ENCODE results near the gene UBXN1. TPM values are rescaled to one million over a fixed set of nuclear protein-coding genes. Genes with fewer than 3 reads are reported as not detected.
A peak's percentile ranks its signal among the peaks of the same experiment; 100 is the strongest.
"Not testable (repeated sequence)": the region's sequence is repeated elsewhere in the genome, so short reads cannot be mapped to it uniquely, and the experiment has no call there.

Gene UBXN1
- total RNA-seq, 3 donors from 2014 or later = 204 to 248 (median 239) TPM

DNA sequence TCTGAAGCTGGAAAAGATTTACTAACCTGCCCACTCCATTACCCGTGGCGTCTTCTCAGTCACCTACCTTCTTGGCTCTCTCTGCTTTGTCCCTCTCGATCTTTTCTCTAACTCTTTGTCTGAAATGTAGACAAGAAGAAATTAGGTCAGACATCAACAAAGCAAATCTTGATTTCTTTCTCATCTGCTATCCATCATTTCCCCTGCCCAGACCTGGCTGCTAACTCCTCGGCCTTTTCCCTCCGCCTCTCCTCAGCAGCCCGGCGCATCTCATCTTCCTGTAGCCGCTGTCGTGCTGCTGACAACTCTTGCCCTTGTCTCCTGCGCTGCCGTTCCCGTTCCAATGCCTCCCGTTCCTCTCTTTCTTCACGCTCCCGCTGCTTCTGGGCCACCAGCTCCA, 1.2 kb downstream of the UBXN1 start:
- Histone ChIP-seq H3K4me1 (peaks cover 3 to 11% of the 10 kb centered on the region in 2 donors), H3K27ac (peak overlapping the region in 1 of 2 donors; percentile 7)

DNA sequence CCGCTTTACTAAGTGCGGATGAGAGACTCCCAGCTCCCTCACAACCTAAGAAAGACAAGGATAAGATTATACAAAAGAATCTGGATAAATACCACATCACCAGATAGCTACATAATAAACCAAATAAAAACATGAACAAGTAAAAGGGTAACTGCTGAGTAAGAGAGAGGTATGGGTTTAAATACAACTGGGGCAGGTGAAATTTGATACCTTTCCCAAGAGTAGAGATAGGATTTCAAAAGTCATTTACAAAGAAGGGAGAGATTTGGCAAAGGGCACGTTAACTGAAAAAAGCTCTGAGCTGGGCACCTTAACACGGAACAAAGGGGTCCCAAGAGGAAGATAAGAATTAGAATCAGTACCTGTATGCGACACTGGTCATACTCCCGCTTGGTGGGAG, 1.7 kb downstream of the UBXN1 start:
- intact Hi-C loops (cut with DNase I; ENCODE audit: low total_unique reads) = loop anchor here (5.0 kb wide), 1 partner anchor 860 kb away; the partner anchor contains the start of gene FADS1
- Histone ChIP-seq H3K4me1 (peaks cover 3 to 13% of the 10 kb centered on the region in 2 donors), H3K4me3 (no peak overlapping the region), H3K36me3 (no peaks in the 10 kb centered on the region), H3K27me3 (no peaks in the 10 kb centered on the region), H3K27ac (peak overlapping the region in 1 of 2 donors; percentile 7), H3K9me3 (no peaks in the 10 kb centered on the region)
- no peak for TF ChIP-seq POLR2AphosphoS5 (IDR thresholded peaks at IDR 0.05)
- TF ChIP-seq, protein P1, sequence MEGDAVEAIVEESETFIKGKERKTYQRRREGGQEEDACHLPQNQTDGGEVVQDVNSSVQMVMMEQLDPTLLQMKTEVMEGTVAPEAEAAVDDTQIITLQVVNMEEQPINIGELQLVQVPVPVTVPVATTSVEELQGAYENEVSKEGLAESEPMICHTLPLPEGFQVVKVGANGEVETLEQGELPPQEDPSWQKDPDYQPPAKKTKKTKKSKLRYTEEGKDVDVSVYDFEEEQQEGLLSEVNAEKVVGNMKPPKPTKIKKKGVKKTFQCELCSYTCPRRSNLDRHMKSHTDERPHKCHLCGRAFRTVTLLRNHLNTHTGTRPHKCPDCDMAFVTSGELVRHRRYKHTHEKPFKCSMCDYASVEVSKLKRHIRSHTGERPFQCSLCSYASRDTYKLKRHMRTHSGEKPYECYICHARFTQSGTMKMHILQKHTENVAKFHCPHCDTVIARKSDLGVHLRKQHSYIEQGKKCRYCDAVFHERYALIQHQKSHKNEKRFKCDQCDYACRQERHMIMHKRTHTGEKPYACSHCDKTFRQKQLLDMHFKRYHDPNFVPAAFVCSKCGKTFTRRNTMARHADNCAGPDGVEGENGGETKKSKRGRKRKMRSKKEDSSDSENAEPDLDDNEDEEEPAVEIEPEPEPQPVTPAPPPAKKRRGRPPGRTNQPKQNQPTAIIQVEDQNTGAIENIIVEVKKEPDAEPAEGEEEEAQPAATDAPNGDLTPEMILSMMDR (IDR thresholded peaks at IDR 0.05) = no peak
- no peak for TF ChIP-seq POLR2A (IDR thresholded peaks at IDR 0.05)
- no peak for DNase-seq (ENCODE audit: low spot score in 2 of 2)

More for the DNA sequence above, 1.2 kb downstream of the UBXN1 start:
- Histone ChIP-seq H3K9me3 (no peaks in the 10 kb centered on the region), H3K4me3 (peak overlapping the region; percentile 85 to 98 (median 98)), H3K36me3 (no peaks in the 10 kb centered on the region), H3K27me3 (no peaks in the 10 kb centered on the region)
- DNase-seq (ENCODE audit: low spot score in 2 of 2) = no peak
- TF ChIP-seq, protein P1 (IDR thresholded peaks at IDR 0.05) = no peak
- no peak for TF ChIP-seq POLR2A (IDR thresholded peaks at IDR 0.05)
- no peak for TF ChIP-seq POLR2AphosphoS5 (IDR thresholded peaks at IDR 0.05)
- intact Hi-C loops (cut with DNase I; ENCODE audit: low total_unique reads) = loop anchor here (5.0 kb wide), 1 partner anchor 860 kb away; the partner anchor contains the start of gene FADS1

DNA sequence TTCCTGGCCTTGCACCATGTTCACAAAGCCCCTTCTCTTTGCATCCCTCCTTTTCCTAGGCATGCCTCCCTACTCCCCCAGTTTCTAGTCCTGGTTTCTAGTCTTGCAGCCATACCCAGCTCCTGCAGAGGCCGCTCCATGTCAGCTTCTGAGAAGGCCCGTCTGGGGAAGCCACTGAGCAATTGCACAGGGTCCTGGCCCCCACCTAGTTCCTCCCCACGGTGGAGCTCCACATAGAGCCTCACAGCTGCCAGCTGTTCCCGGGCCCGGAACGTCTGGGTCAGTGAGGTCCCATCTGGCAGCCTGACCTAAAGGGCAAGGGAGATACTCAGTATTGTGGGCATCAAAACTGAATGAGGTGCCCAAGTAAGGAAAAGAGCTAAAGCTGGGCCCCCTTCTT, 2.2 kb downstream of the UBXN1 start:
- H3K27ac ChIP-seq = no peak overlapping the region
- no peak overlapping the region for H3K4me3 ChIP-seq
- peaks cover 3 to 13% of the 10 kb centered on the region in 2 donors for H3K4me1 ChIP-seq
- H3K27me3 ChIP-seq = no peaks in the 10 kb centered on the region
- TF ChIP-seq POLR2A (IDR thresholded peaks at IDR 0.05) (no peak), POLR2AphosphoS5 (IDR thresholded peaks at IDR 0.05) (no peak)
- TF ChIP-seq, protein P1 (IDR thresholded peaks at IDR 0.05) = no peak
- H3K36me3 ChIP-seq = no peaks in the 10 kb centered on the region
- H3K9me3 ChIP-seq = no peaks in the 10 kb centered on the region
- intact Hi-C loops (cut with DNase I; ENCODE audit: low total_unique reads) = loop anchor here (5.0 kb wide), 1 partner anchor 859 kb away; the partner anchor contains the start of gene FADS1
- no peak for DNase-seq (ENCODE audit: low spot score in 2 of 2)

DNA sequence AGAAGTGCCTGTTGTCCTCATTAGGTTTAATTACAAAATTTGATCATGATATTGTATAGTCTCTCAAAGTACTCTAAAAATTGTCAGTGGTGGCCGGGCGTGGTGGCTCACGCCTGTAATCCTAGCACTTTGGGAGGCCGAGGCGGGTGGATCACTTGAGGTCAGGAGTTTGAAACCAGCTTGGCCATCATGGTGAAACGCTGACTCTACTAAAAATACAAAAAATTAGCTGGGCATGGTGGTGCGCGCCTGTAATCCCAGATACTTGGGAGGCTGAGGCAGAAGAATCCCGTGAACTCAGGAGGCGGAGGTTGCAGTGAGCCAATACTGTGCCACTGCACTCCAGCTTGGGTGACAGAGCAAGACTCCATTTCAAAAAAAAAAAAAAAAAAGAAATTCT, 3.5 kb downstream of the UBXN1 start:
- intact Hi-C loops (cut with DNase I; ENCODE audit: low total_unique reads) = loop anchor here (5.0 kb wide), 1 partner anchor 858 kb away; the partner anchor contains the start of gene FADS1
- H3K27ac ChIP-seq; H3K9me3 ChIP-seq; H3K4me3 ChIP-seq; DNase-seq (ENCODE audit: low spot score in 2 of 2); H3K36me3 ChIP-seq; H3K27me3 ChIP-seq: not testable (repeated sequence)
- peaks cover 5 to 13% of the 10 kb centered on the region in 2 donors for H3K4me1 ChIP-seq

DNA sequence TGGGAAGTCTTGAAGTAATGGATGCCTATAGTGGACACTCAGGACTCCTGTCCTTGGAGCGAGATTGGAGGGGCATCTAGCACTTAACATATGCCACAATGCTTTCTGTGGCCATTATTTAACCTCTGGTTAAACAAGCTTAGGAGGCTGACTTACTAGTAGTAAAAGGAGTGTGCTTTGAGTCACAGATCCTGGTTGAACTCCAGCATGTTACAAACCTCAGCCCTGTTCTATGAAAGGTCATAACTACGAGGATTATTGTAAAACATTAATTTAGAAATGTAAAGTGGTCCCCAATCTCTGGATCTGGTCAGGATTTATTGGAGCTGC, 5.7 kb downstream of the UBXN1 start:
- DNase-seq (ENCODE audit: low spot score in 2 of 2) = no peak
- Histone ChIP-seq H3K27me3 (no peaks in the 10 kb centered on the region), H3K4me1 (peaks cover 3 to 11% of the 10 kb centered on the region in 2 donors), H3K36me3 (no peaks in the 10 kb centered on the region), H3K27ac (peak overlapping the region; percentile 90 to 93), H3K9me3 (no peaks in the 10 kb centered on the region), H3K4me3 (no peak overlapping the region)
- intact Hi-C loops (cut with DNase I; ENCODE audit: low total_unique reads) = no loop called here
- no peak for TF ChIP-seq POLR2AphosphoS5 (IDR thresholded peaks at IDR 0.05)
- no peak for TF ChIP-seq POLR2A (IDR thresholded peaks at IDR 0.05)
- TF ChIP-seq, protein P1 (IDR thresholded peaks at IDR 0.05) = no peak

All from breast epithelium (tissue), 4 donors.